GM12865 (cell line): ENCODE data around the gene NMBR.

ENCODE experiments used
- DNase-seq: peaks from one replicate; pipeline ENCODE4 v3.0.0; 2010; ENCODE audit warnings: low read depth
- H3K4me3 ChIP-seq: 2 replicates; pipeline ENCODE4 v1.5.1; 2011; ENCODE audit warnings: mild to moderate bottlenecking, low read depth, low read length, control low read depth
- CTCF ChIP-seq: IDR thresholded peaks from 2 replicates; pipeline ENCODE4 v1.5.1; 2011; ENCODE audit warnings: low read length, control low read depth, low read depth, inconsistent platforms; ENCODE audit not compliant: insufficient read depth; ENCODE audit errors: missing control alignments

Gene NMBR

GRCh38 chr6:142185641-142186040, 38.7 kb upstream of the NMBR start:
- DNase-seq: no peak
- no peak overlapping the region for H3K4me3 ChIP-seq
- no peak for TF ChIP-seq CTCF

GRCh38 chr6:142184307-142184706, 37.4 kb upstream of the NMBR start:
- H3K4me3 ChIP-seq: no peak overlapping the region
- no peak for TF ChIP-seq CTCF
- DNase-seq: no peak

GRCh38 chr6:142183351-142183750, 36.4 kb upstream of the NMBR start:
- TF ChIP-seq CTCF: no peak
- no peak for DNase-seq
- H3K4me3 ChIP-seq: no peak overlapping the region

- no peak for TF ChIP-seq CTCF
- H3K4me3 ChIP-seq: no peak overlapping the region
- DNase-seq: no peak
Measured at GRCh38 chr6:142182004-142182403, 35.1 kb upstream of the NMBR start.

- no peak overlapping the region for H3K4me3 ChIP-seq
- TF ChIP-seq CTCF: no peak
- no peak for DNase-seq
Measured at GRCh38 chr6:142178129-142178528, 31.2 kb upstream of the NMBR start.

GRCh38 chr6:142174703-142175102, 27.8 kb upstream of the NMBR start:
- no peak for TF ChIP-seq CTCF
- no peak for DNase-seq
- no peak overlapping the region for H3K4me3 ChIP-seq

GRCh38 chr6:142173980-142174379, 27.1 kb upstream of the NMBR start:
- H3K4me3 ChIP-seq: no peak overlapping the region
- TF ChIP-seq CTCF: no peak
- no peak for DNase-seq
